ENCODE results near the gene RTN4RL1.

RTN4RL1 gene

GRCh38 chr17:2025220-2025621 is at the start of gene RTN4RL1:
Gene RTN4RL1, minus strand, starts transcription at chr17:2025334. Its CDS starts 469 bp downstream, at chr17:2024865.
- peak; percentile 44 to 63 for DNase-seq

- no peak for DNase-seq
These were observed 49.8 kb upstream of the RTN4RL1 start for GRCh38 chr17:2074919-2075318.

- DNase-seq, result no peak
These were observed 46.5 kb upstream of the RTN4RL1 start for GRCh38 chr17:2071455-2072281.

- no peak for DNase-seq
These were observed 45.9 kb upstream of the RTN4RL1 start for GRCh38 chr17:2071024-2071385.

GRCh38 chr17:2070241-2071023 is 45.3 kb upstream of the RTN4RL1 start:
- no peak for DNase-seq

- peak; percentile 94 to 98 for DNase-seq
These were observed 43.5 kb upstream of the RTN4RL1 start for GRCh38 chr17:2068519-2069051.

- DNase-seq, result no peak
These were observed 42.9 kb upstream of the RTN4RL1 start for GRCh38 chr17:2068031-2068518.

- no peak for DNase-seq
These were observed 42.5 kb upstream of the RTN4RL1 start for GRCh38 chr17:2067608-2068024.

GRCh38 chr17:2067048-2067561 is 42.0 kb upstream of the RTN4RL1 start:
- DNase-seq, result no peak

GRCh38 chr17:2065949-2066400 is 40.8 kb upstream of the RTN4RL1 start:
- no peak for DNase-seq

GRCh38 chr17:2064980-2065785 is 40.0 kb upstream of the RTN4RL1 start:
- DNase-seq, result peak; percentile 56 to 73

GRCh38 chr17:2064520-2064971 is 39.4 kb upstream of the RTN4RL1 start:
- DNase-seq, result no peak

- DNase-seq, result no peak
These were observed 39.0 kb upstream of the RTN4RL1 start for GRCh38 chr17:2064147-2064489.

GRCh38 chr17:2063261-2064146 is 38.4 kb upstream of the RTN4RL1 start:
- DNase-seq, result no peak

GRCh38 chr17:2062571-2063183 is 37.5 kb upstream of the RTN4RL1 start:
- DNase-seq, result no peak

- no peak for DNase-seq
These were observed 36.4 kb upstream of the RTN4RL1 start for GRCh38 chr17:2061441-2061958.

GRCh38 chr17:2060681-2061440 is 35.7 kb upstream of the RTN4RL1 start:
- DNase-seq, result no peak

- DNase-seq, result no peak
These were observed 35.2 kb upstream of the RTN4RL1 start for GRCh38 chr17:2060385-2060658.

GRCh38 chr17:2059547-2060384 is 34.6 kb upstream of the RTN4RL1 start:
- DNase-seq, result no peak

All from SHP77 (cell line).